HG03064 (cell line): ENCODE results near the gene ABCD1.
A peak's percentile ranks its signal among the peaks of the same experiment; 100 is the strongest.
"Not testable (repeated sequence)": the region's sequence is repeated elsewhere in the genome, so short reads cannot be mapped to it uniquely, and the experiment has no call there.

Experiments used
- ATAC-seq: cut with Tn5 transposase; IDR thresholded peaks from one replicate; pipeline ENCODE4 v1.9.1; 2021; ENCODE audit warnings: low read depth; ENCODE audit not compliant: unreplicated experiment

Gene ABCD1

DNA sequence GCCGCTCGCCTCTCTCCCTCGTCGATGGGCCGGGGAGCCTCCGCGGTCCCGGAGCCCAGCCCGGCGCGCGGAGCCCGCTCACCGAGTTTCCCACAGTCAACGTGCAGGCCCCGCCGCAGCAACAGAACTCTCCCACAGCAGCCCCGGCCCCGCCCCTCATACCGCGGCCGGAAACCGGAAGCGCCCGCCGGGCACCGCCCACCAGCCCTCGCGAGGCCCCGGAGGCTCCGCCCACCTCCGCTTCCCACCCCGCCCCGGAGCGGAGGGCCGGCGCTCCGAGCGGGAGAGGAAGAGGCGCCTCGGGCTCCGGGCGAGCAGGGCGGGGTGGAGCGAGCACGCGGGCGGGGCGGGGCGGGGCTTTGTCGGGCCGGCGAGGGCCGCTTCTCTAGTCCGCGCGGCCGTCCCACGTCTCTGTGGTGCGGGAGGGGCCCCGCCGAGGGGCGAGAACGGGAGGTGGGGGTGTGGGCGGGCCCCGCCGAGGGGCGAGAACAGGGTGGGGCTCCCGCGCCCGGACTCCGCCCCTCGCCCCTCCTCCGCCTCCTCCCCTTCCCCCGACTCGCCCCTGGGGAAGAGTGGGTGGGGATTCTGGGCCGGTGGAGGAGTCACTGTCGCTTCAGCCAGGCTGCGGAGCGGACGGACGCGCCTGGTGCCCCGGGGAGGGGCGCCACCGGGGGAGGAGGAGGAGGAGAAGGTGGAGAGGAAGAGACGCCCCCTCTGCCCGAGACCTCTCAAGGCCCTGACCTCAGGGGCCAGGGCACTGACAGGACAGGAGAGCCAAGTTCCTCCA, at the start of gene ABCD1, which contains the start of gene BCAP31:
Gene ABCD1, plus strand, starts transcription at position 605 of the 787 bp plus-strand sequence. CDS start 411 bp downstream, outside the sequence.
Gene BCAP31, minus strand, starts transcription at position 136 of the 787 bp plus-strand sequence. CDS start 1,143 bp downstream, outside the sequence.
- ATAC-seq: peak; percentile 54

DNA sequence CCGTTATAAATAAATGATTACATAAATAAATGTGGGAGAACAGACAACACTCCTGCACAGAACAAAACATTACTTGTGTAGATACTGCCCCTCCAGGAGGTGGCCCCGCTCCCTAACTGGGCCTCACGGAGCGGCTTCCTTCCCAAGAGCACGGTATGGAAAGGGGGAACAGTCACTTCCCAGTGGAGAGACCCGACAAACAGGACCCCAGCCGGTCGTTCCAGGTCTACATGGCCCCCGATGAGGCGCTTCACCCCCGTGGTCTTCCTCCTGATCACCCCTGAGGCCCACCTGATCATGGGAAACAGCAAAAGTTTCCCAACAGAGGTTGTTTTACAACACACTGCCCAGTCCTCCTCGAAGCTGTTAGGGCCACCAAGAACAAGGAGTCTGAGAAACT, 43.5 kb upstream of the ABCD1 start:
- ATAC-seq: no peak

DNA sequence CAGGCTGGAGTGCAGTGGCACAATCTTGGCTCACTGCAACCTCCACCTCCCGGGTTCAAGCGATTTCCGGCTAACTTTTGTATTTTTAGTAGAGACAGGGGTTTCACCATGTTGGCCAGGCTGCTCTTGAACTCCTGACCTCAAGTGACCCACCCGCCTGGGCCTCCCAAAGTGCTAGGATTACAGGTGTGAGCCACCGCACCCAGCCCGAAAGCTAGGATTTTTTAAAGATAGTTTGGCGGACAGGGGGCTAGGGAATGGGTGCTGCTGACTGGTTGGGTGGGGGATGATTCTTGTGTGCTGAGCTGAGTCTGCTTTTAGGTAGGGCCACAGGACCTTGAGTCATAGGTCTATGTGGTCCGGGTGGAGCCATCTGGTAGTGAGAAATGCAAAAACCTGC, 41.2 kb upstream of the ABCD1 start:
- not testable (repeated sequence) for ATAC-seq

DNA sequence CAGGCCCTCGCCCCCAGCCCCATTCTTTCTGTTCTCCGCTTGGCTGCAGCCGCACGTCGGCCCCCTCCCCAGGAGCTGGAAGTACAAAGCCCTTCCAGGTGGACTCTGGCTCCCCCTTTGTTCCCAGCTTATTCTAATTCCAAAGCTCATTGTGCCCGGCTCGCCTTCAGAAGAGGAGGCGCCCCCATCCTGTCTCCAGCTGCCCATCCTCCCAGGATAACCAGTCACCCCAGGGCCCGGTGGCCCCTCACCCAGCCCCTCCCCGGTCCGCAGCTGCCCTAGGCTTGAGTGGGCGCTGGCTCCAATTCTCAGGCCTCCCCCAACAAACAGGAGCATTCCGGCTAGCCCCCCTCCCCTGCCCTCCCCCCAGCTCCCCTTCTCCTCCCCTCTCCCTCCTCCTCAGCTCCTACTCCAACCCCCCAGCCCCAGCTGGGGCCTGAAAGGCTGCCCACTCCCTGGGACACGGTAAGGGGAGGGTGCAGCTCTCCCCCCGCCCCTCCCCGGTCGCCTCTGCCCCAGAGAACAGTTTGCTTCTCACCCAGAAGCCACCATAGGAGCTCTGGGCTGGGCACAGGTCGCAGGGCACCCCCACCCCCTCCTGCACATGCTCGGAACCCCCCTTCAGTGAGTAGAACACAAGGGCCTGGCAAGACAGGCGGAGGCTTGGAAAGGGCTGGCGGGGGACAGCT, 40.0 kb upstream of the ABCD1 start:
- ATAC-seq: no peak

DNA sequence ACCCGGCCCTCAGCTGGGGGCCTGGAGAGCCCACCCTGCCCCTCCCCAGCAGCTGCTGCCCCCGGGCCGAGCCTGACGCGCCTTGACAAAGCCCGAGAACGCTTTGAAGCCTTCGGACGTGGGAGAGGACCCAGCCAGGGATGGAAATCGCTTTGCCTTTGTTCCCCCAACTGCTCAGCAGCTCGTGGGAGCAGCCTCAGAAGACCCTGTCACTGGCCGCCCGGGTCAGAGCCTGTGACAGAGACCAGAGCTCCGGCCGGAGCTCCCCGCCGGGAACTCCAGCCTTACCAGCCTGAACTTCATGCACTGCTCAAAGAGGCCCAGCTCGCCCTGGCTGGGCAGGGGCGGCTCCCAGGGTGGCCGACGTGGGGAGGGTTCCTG, 39.5 kb upstream of the ABCD1 start:
- ATAC-seq: no peak

DNA sequence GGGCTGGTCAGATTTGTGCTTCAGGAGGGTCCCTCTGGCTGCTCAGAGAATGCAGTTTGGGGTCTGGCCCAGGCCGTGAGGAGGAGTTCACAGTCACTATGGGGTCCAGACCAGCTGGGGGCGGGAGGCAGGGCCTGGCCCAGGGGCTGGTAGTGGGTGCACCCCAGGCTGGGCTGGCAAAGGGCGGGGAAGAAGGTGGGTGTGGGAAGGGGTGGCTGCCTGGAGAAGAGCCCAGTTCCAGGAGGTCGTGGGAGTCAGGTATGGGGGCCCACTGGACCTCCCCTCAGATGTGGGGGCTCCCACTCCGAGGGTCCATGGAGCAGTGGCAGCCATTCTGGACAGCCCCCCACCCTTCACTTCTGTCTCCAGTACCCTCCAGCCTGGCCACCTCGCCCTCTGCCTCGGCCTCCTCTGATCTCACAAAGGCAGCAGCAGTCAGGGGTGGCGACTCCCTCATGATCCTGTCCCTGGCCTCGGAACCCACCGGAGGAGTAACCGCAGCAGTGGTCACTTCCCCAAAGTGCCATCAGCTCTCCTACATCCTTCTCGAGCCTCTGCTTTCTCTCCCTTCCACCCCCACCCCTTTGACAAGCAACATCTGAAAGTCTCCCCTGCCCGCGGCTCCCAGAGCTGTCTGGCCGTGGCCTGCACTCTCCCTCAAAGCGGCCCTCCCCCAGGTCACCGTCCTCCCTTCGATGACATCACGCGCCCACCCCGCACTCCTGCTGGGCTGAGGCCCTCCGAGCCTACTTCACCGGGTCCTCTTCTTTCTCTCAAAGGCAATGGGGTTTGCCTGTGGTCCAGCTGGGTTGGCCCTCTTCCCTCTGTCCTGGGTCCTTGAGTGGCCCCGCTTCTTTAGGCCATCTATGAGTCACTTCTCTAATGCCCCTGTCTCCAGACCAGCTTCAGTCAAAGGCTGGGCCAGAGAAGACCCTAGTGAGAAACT, 38.6 kb upstream of the ABCD1 start:
- no peak for ATAC-seq

DNA sequence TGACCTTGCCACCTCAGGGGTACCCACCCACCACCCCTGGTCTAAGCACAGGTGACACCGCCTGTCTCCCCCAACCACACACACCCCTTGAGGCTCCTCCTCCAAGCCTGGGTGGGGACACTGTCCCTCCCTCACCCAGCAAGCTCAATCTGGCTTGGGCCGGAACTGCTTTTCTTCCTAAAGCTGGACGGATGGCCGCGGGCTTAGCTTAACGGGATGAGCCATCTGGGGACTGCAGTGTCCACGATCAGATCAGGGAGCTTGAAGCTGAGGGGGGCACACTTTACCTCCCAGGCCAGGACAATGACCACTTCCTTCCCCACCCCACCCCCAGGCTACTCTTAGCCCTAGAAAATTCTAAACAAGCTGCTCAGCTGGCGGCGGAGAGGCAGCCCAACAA, 37.9 kb upstream of the ABCD1 start:
- no peak for ATAC-seq

DNA sequence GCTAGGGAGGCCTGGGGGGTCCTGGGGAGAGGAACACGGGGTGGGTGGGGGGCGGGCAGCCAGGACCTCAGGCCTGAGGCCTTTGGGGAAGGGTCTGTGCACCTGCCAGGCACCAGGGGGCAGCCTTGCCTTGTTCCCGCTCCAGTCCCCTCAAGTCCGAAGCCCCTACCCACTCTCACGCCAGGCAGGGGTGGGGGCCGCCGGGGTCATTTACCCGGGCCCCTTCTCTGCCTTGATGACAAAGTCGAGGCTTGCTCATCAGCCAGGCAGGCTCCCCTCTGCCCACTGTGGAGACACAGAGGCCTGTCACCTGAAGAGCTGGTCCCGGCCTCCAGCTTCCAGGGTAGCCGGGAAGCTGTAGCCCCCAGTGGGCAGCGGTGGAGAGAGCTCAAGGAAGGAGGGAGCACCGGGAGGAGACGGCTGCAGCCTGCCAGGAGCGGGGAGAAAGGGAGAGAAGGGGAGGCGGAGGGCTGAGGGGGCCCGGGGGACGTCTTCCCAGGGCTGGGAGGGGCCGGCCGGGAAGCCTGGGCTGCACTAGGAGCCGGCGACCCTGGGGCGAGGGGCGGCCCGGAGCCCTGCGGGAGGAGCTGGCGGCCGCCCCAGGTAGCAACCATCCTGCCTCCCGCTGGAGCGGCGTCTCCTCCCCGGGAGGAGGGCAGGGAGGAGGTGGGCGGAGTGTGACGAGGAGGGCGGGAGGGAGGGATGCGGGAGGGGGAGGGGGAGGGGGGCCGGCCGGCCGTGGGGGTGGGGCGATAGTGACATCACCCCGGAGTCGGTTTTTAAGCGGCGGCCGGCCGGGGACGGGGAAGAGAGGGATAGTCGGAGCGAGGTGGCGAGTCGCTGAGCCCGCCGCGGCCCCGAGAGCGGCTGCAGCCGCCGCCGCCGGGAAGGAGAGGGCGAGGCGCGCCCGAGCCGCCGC, 37.3 kb upstream of the ABCD1 start, which contains the start of gene SLC6A8:
Gene SLC6A8, plus strand, starts transcription at position 806 of the 919 bp plus-strand sequence. CDS start 649 bp downstream, outside the sequence.
- no peak for ATAC-seq

DNA sequence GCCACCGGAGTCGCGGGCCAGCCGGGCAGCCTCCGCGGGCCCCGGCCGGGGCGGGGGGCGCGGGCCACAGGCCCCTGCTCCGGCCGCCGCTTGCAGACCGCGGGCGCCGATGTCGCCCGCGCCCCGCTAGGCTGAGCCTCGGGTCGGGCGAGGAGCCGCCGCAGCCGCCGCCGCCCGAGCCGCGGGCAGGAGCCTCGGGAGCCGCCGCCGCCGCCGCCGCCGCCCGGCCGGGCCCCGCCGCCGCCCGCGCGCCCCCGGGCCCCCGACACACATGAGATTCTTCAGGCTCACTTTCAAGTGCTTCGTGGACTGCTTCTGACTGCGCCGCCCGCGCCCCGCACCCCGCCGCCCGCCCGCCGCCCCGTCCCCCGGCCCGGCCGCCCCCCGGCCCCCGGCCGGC, 36.6 kb upstream of the ABCD1 start:
- no peak for ATAC-seq

DNA sequence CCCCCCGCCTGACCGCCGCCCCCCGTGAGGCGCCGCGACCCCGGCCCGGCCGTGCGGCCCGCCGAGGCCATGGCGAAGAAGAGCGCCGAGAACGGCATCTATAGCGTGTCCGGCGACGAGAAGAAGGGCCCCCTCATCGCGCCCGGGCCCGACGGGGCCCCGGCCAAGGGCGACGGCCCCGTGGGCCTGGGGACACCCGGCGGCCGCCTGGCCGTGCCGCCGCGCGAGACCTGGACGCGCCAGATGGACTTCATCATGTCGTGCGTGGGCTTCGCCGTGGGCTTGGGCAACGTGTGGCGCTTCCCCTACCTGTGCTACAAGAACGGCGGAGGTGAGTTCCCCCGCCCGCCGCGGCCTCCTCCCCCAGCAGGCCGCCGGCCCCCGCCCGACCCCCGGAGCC, 36.1 kb upstream of the ABCD1 start:
- no peak for ATAC-seq

DNA sequence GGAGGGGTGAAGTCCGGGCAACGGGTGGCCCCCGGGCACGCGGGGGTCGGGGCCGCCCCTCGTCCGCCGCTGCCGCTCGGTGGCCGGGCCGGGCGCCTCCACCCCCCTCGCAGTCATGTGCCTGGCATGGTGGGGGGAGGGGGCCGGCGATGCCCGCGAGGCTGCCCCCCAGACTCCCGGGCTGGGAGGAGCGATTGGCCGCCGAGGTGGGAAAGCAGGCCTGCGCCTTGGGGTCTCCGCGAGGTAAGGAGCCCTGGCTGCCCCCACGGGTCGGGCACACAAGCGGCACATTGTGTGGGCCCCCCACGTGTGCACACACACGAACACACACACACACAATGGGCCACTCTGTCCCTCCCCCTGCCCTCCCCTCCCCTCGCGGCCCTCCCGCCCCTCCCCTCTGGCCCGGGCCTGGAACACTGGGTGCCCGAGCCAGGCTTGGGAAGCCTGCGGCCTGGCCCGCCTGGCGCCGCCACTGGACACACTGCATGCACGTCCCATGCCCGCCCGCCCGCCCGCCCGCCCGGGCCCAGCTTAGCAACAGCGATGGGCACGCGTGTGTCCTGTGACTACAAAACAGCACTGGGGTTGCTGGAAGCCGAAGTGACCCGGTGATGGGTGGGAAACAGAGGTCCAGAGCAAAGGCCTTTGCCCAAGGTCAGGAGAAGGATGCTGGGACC, 35.6 kb upstream of the ABCD1 start:
- no peak for ATAC-seq

DNA sequence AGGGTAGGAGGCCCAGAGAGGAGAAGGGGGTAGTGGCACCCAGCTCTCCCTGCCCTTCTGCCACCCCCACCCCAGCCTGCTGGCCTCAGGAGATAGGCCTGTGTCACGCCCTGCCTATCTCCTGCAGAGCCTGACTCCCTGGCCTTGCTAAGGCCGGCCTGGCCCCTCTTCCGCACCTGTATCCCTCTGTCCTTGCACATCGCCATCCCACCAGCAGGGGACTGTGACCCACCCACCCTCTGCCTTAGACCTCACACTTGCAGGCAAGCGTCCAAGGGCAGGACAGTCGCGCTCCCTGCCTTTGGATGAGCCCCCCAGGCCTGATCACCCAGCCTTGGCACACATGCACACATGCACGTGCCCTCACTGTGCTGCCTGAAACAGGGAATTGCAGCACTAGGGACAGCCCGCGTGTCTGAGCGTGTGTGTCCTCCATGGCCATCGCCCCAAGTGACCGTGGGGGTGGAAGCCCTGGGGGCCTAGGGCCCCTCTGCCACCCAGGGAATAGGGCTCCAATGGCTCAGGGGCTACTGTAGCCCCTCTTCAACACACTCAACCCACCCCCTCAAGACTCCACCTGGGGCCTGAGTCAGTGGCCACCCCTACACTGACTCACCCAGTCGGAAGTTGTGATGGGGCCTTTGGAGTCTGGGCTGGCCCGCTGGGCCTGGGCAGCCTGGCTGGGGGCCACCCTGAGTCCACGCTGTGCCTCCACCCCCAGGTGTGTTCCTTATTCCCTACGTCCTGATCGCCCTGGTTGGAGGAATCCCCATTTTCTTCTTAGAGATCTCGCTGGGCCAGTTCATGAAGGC, 34.8 kb upstream of the ABCD1 start:
- ATAC-seq: no peak

DNA sequence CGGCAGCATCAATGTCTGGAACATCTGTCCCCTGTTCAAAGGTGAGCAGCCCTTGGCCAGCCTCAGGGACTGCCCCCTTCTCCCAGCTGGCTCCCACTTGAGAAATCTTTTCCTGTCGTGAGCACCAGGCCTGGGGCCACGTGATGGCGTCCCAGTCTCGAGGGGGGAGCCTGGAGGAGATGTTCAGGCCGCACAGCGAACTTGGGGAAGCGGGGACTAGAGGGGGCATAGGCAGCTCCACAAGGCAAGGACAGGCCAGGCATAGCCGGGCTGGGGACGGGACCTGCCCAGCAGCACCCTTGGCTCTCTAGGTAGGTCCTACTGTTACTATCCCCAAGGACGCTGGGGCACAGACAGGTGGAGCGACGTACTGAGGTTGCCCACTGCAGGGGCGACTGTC, 34.2 kb upstream of the ABCD1 start:
- no peak for ATAC-seq

DNA sequence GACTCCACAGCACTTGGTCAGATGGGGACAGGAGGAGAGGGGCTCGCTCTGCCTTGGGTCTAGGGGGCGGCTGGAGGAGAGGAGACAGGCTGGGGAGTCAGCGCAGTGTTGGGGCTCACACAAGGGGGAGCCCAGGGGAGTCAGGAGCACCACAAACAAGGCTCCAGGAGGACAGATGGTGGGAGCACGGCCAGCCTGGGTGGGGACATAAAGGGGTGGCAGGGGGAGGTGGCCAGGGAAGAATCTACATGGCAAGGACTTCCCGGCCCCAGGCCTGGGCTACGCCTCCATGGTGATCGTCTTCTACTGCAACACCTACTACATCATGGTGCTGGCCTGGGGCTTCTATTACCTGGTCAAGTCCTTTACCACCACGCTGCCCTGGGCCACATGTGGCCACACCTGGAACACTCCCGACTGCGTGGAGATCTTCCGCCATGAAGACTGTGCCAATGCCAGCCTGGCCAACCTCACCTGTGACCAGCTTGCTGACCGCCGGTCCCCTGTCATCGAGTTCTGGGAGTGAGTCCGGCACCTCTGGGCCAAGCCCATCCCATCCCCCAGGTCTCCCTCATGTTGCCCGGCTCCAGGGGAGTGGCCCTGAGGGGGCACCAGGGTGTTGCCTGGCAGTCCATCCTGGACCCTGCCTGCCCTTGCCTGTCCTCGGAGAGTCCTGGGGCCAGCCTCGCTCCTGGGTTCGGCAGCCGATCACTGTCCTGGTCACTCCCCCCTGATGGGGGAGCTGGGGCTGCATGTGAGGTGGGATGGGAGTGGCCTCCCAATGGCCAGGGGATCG, 33.4 kb upstream of the ABCD1 start:
- ATAC-seq: not testable (repeated sequence)

DNA sequence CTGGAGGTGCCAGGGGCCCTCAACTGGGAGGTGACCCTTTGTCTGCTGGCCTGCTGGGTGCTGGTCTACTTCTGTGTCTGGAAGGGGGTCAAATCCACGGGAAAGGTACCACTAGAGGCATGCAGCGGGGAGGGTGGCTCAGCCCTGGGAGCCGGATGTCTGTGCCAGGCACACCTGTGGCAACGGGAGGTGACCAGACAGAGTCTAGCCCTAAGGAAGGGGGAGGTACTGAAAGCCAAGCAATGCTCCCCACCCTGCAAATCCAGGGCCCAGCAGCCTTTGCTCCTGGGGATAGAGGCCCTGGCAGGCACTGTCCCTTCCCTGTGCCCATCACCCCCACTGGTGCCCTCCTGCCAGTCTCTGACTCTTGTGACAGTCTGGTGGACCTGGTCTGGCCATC, 32.7 kb upstream of the ABCD1 start:
- no peak for ATAC-seq

DNA sequence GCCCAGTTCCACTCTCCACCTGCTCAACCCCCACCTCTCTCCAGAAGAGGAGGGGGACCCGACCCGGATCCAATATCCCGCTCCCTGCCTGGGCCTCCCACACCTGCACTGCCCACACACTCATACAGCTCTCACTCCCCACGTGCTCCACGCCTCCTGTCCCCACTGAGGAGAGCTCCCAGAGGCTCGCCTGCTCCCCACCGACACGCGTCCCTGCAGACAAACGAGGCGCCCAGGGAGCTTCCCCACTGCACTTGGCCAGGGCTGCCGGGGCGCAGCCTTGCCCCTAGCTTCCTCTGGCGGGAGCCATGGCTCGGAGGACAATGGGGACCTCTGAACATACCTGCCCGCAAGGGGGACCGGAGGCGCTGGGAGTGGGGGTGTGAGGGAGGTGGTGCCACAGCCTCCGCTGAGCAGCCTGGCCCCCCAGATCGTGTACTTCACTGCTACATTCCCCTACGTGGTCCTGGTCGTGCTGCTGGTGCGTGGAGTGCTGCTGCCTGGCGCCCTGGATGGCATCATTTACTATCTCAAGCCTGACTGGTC, 32.0 kb upstream of the ABCD1 start:
- ATAC-seq: no peak
